Lower lobe of right lung (tissue), 2 donors: ENCODE data around the gene SLAMF6. TPM values are rescaled to one million over a fixed set of nuclear protein-coding genes. Genes with fewer than 3 reads are reported as not detected.

ENCODE experiments used
- ATAC-seq, 2 donors: fragments of 200-7000 bp; cut with Tn5 transposase; one replicate each; pipeline ENCODE4 v1.9.1; 2020 to 2022; ENCODE audit warnings: mild to moderate bottlenecking in 2 of 2, moderate library complexity in 2 of 2
- DNase-seq: peaks from one replicate; pipeline ENCODE4 v3.0.0-alpha.2; 2020
- H3K27ac ChIP-seq: fragments of 200-600 bp; one replicate; pipeline ENCODE4 v1.8.0; 2022
- H3K27me3 ChIP-seq: fragments of 200-600 bp; one replicate; pipeline ENCODE4 v1.8.0; 2022; ENCODE audit warnings: low read depth
- H3K36me3 ChIP-seq: fragments of 200-600 bp; one replicate; pipeline ENCODE4 v1.8.0; 2022; ENCODE audit warnings: mild to moderate bottlenecking
- H3K4me1 ChIP-seq: fragments of 200-600 bp; one replicate; pipeline ENCODE4 v1.8.0; 2022
- H3K4me3 ChIP-seq: fragments of 200-600 bp; one replicate; pipeline ENCODE4 v1.8.0; 2022; ENCODE audit warnings: mild to moderate bottlenecking
- H3K9me3 ChIP-seq: fragments of 200-600 bp; one replicate; pipeline ENCODE4 v1.8.0; 2022
- CTCF ChIP-seq: fragments of 200-600 bp; IDR thresholded peaks from one replicate; pipeline ENCODE4 v1.8.0; 2022; ENCODE audit warnings: antibody characterized with exemption, mild to moderate bottlenecking
- intact Hi-C: fragments of 100-400 bp; cut with DNase I; formaldehyde crosslinking; loops from one replicate; pipeline ENCODE4 v1.11.0; 2022
- total RNA-seq: library from RNA; stranded (reverse); fragmentation: NEBNext Ultra II Directional; extraction: Animal tissue kit (Norgen Biotek cat#: 25700); gene quantifications from one replicate; pipeline ENCODE4 v1.2.1, GENCODE V29; 2021
- donor health status: DM: no; HTN: yes; CAD: no; lungs with severe emphysema.

SLAMF6 gene
- total RNA-seq, 1 donor from 2014 or later: 4.8 TPM

- H3K27ac ChIP-seq: no peak overlapping the region
- TF ChIP-seq CTCF: no peak
These were observed 57.9 kb downstream of the SLAMF6 start for GRCh38 chr1:160465123-160465522.

GRCh38 chr1:160460683-160461287 lies 62.3 kb downstream of the SLAMF6 start:
- no peak for ATAC-seq
- H3K36me3 ChIP-seq: no peaks in the 10 kb centered on the region
- no peaks in the 10 kb centered on the region for H3K4me1 ChIP-seq
- no peak for DNase-seq
- no peak overlapping the region for H3K4me3 ChIP-seq
- H3K27me3 ChIP-seq: no peaks in the 10 kb centered on the region
- no peaks in the 10 kb centered on the region for H3K9me3 ChIP-seq
- no peak for TF ChIP-seq CTCF
- intact Hi-C loops: no loop called here
- H3K27ac ChIP-seq: no peak overlapping the region

More at GRCh38 chr1:160465123-160465522, 57.9 kb downstream of the SLAMF6 start:
- Histone ChIP-seq H3K27me3 (no peaks in the 10 kb centered on the region), H3K4me3 (no peak overlapping the region), H3K4me1 (no peaks in the 10 kb centered on the region), H3K9me3 (no peaks in the 10 kb centered on the region), H3K36me3 (no peaks in the 10 kb centered on the region)
- DNase-seq: no peak
- intact Hi-C loops: no loop called here
- ATAC-seq: no peak

- H3K27me3 ChIP-seq: no peaks in the 10 kb centered on the region
- TF ChIP-seq CTCF: no peak
- intact Hi-C loops: no loop called here
- ATAC-seq (no peak), DNase-seq (no peak)
- no peaks in the 10 kb centered on the region for H3K36me3 ChIP-seq
- H3K27ac ChIP-seq: no peak overlapping the region
- H3K9me3 ChIP-seq: no peaks in the 10 kb centered on the region
- H3K4me3 ChIP-seq: no peak overlapping the region
- no peaks in the 10 kb centered on the region for H3K4me1 ChIP-seq
These were observed 62.8 kb downstream of the SLAMF6 start for GRCh38 chr1:160460214-160460642.

- no peak for TF ChIP-seq CTCF
- Histone ChIP-seq H3K4me1 (no peaks in the 10 kb centered on the region), H3K36me3 (no peaks in the 10 kb centered on the region), H3K9me3 (no peaks in the 10 kb centered on the region), H3K4me3 (no peak overlapping the region), H3K27ac (no peak overlapping the region), H3K27me3 (no peaks in the 10 kb centered on the region)
- no peak for ATAC-seq
- intact Hi-C loops: no loop called here
- no peak for DNase-seq
These were observed 63.4 kb downstream of the SLAMF6 start for GRCh38 chr1:160459687-160460086.

GRCh38 chr1:160459056-160459455 lies 64.0 kb downstream of the SLAMF6 start:
- ATAC-seq (no peak), DNase-seq (no peak)
- no peak for TF ChIP-seq CTCF
- intact Hi-C loops: no loop called here
- no peak overlapping the region for H3K27ac ChIP-seq
- no peaks in the 10 kb centered on the region for H3K9me3 ChIP-seq
- H3K36me3 ChIP-seq: no peaks in the 10 kb centered on the region
- H3K4me3 ChIP-seq: no peak overlapping the region
- H3K27me3 ChIP-seq: no peaks in the 10 kb centered on the region
- H3K4me1 ChIP-seq: no peaks in the 10 kb centered on the region
